AG04449 (cell line): ENCODE data around the gene MYBPC2.

Experiments
- CTCF ChIA-PET: fragments of 350-600 bp; formaldehyde crosslinking; extraction: SDS; loops from one replicate; lab custom pipeline; 2021; ENCODE audit warnings: antibody characterized with exemption; lab: Yijun Ruan, JAX
- POLR2A ChIA-PET: fragments of 400-600, 350-600 bp; formaldehyde crosslinking; extraction: SDS; loops from one replicate; lab custom pipeline; 2020; ENCODE audit warnings: antibody characterized with exemption, inconsistent platforms; lab: Yijun Ruan, JAX
- DNase-seq: peaks from one replicate; pipeline ENCODE4 v3.0.0-alpha.2; 2010; ENCODE audit warnings: low read depth, low spot score
- H3K4me3 ChIP-seq: 2 replicates; pipeline ENCODE4 v1.5.1; 2011; ENCODE audit warnings: low read depth, mild to moderate bottlenecking, control low read depth, low read length
- CTCF ChIP-seq: IDR thresholded peaks from one replicate; pipeline ENCODE4 v1.5.1; 2011; ENCODE audit warnings: mild to moderate bottlenecking, moderate library complexity, low read length, control low read depth, inconsistent platforms; ENCODE audit not compliant: insufficient read depth; ENCODE audit errors: missing control alignments

The MYBPC2 gene

GRCh38 chr19:50432221-50433028 lies at the start of gene MYBPC2:
TSS of gene MYBPC2 (plus strand) at chr19:50432892. CDS start at chr19:50432954, 62 bp downstream.
- peak within 1 kb of the TSS; percentile 68 for H3K4me3 ChIP-seq
- CTCF ChIA-PET = no interaction called here
- no peak for DNase-seq
- no peak for TF ChIP-seq CTCF
- POLR2A ChIA-PET = no interaction called here

DNA sequence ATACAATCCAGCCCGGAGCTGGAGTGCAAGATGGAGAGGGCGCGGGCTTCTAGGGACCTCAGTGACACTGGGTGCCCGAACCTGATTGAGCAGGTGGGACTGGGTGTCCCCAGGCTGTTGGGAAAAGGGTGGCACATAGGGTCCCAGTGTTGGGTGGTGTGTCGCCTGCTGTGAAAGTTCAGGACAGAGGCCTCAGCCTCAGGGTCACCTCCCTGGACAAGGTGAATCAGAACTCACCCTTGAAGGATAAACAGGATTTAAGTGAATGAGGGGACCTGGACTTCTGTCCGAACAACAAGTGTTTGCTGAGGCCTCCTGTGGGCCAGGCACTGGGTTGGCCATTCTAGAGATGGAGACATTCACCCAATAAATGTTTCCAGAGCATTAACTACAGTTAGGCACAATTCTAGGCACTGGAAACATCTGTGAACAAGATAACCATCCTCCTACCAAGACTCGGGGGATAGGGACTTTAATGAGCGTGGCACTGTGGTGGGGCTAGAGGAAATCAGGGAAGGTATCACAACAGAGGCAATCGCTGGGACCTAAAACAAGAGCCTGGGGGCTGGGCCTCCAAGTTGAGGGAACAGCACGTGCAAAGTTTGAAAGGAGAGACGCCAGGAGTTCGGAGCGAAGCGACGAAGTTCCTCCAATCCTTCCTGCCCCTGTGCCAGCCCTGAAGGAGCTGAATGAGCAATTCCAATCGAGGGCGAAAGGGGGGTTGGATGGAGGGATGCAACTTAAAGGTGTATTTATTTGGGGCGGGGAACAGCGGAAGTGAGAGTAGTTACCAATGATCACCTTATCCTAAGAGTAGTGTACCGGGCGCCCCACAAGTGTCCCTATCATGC lies 49.5 kb upstream of the MYBPC2 start:
- CTCF ChIA-PET = interaction anchor here (0.6 to 1.3 kb wide), 4 partner anchors 15 to 78 kb away, joined by 3 to 5 read pairs (median 4); no protein-coding TSS in a partner anchor
- POLR2A ChIA-PET = interaction anchor here (1.2 to 1.4 kb wide), 2 partner anchors 26 to 317 kb away, joined by 3 to 4 read pairs; no protein-coding TSS in a partner anchor
- TF ChIP-seq CTCF = no peak
- H3K4me3 ChIP-seq = peak overlapping the region; percentile 77
- DNase-seq = no peak

- DNase-seq = peak; percentile 68
- TF ChIP-seq CTCF = no peak
- ChIA-PET CTCF (interaction anchor here (0.9 to 1.3 kb wide), 5 partner anchors 15 to 77 kb away, joined by 3 to 5 read pairs (median 3); no protein-coding TSS in a partner anchor), POLR2A (interaction anchor here (1.0 to 1.4 kb wide), 4 partner anchors 9 to 316 kb away, joined by 3 to 7 read pairs (median 4); no protein-coding TSS in a partner anchor)
- H3K4me3 ChIP-seq = peak within 1 kb of the TSS; percentile 77
Measured at GRCh38 chr19:50383852-50384684, 48.6 kb upstream of the MYBPC2 start, which contains the start of gene POLD1. TSS of gene POLD1 (plus strand) at chr19:50384347. CDS start at chr19:50398852, 14,505 bp downstream.

DNA sequence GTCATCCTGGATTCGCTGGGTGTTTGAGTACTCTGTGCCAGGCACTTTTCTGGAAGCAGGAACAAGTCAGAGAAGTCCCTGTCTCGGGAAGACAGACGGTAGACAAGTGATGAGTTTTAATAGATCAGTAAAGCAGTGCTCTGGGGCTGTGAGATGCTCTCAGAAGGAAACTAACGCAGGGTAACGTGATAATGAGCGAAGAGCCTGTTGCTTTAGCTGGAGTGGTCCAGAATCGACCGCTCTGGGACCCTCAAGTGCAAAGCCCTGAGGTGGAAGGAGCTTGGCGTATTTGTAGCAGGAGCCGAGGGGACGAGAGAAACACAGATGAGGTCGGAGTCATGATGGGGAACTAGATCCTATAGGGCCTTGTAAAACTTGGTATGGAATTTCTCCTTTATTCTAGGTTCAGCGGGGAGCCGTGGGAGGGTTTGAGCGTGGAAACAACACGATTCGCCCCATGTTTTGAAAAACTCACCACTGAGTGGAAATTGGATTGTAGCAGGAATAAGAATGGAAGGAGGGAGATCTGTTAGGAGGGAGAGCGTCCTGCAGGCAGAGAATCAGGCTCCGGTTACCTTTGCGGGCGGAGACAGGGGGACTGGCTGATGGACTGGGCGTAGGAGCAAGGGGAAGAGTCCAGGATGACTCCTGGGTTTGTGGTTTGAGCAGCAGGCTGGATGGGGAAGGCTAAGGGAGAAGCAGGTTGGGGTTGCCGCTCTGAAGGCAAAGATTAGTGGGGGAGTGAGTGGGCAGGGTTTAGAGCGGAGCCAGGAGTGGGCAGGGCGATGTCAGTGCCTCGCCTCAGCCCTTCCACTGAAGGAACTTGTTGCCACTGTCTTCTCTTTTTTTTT lies 47.8 kb upstream of the MYBPC2 start:
- DNase-seq = no peak
- peak overlapping the region; percentile 77 for H3K4me3 ChIP-seq
- no peak for TF ChIP-seq CTCF
- POLR2A ChIA-PET = interaction anchor here (0.6 to 1.4 kb wide), 5 partner anchors 10 to 316 kb away, joined by 3 to 7 read pairs (median 4); no protein-coding TSS in a partner anchor
- CTCF ChIA-PET = interaction anchor here (1.0 to 1.3 kb wide), 4 partner anchors 16 to 76 kb away, joined by 3 read pairs; no protein-coding TSS in a partner anchor

- H3K4me3 ChIP-seq = no peak overlapping the region
- ChIA-PET POLR2A (no interaction called here), CTCF (interaction anchor here (1.5 to 1.9 kb wide), 3 partner anchors 28 to 73 kb away, joined by 4 to 6 read pairs (median 5); no protein-coding TSS in a partner anchor)
- no peak for DNase-seq
- TF ChIP-seq CTCF = no peak
Measured at GRCh38 chr19:50387176-50387867, 45.4 kb upstream of the MYBPC2 start.
